Heart right ventricle (tissue), 16 donors: Measurements from ENCODE around the gene KCP. TPM values are rescaled to one million over a fixed set of nuclear protein-coding genes. Genes with fewer than 3 reads are reported as not detected.
"Not testable (repeated sequence)": the region's sequence is repeated elsewhere in the genome, so short reads cannot be mapped to it uniquely, and the experiment has no call there.

Experiments used
- ATAC-seq, 8 donors: fragments of 200-7000 bp; cut with Tn5 transposase; one replicate each; pipeline ENCODE4 v1.9.1; 2020; ENCODE audit warnings: mild to moderate bottlenecking in 8 of 8, moderate library complexity in 8 of 8, moderate number of reproducible peaks in 1 of 8
- DNase-seq, 2 donors: peaks; one replicate each; pipeline ENCODE4 v3.0.0-alpha.2; 2020
- H3K27ac ChIP-seq, 10 donors: fragments of 200-600 bp; sonication (generic) in 2 of 10; one replicate each; pipeline versions ENCODE4 v1.5.0 to v1.8.0; 2020 to 2022; ENCODE audit warnings: mild to moderate bottlenecking in 3 of 10
- H3K27me3 ChIP-seq, 7 donors: fragments of 200-600 bp; one replicate each; pipeline ENCODE4 v1.8.0; 2021 to 2022; ENCODE audit warnings: mild to moderate bottlenecking in 2 of 7
- H3K36me3 ChIP-seq, 9 donors: fragments of 200-600 bp; sonication (generic) in 1 of 9; one replicate each; pipeline versions ENCODE4 v1.5.0 to v1.8.0; 2020 to 2022; ENCODE audit warnings: mild to moderate bottlenecking in 2 of 9
- H3K4me1 ChIP-seq, 9 donors: fragments of 200-600 bp; sonication (generic) in 1 of 9; one replicate each; pipeline versions ENCODE4 v1.5.0 to v1.8.0; 2020 to 2022; ENCODE audit warnings: mild to moderate bottlenecking in 4 of 9
- H3K4me3 ChIP-seq, 10 donors: fragments of 200-600 bp; sonication (generic) in 2 of 10; one replicate each; pipeline versions ENCODE4 v1.5.0 to v1.8.0; 2020 to 2022; ENCODE audit warnings: mild to moderate bottlenecking in 7 of 10, moderate library complexity in 2 of 10
- H3K9me3 ChIP-seq, 11 donors: fragments of 200-600 bp in 10 of 11; sonication (generic) in 2 of 11; one replicate each; pipeline versions ENCODE4 v1.5.0 to v1.8.0; 2013 to 2022; ENCODE audit warnings: mild to moderate bottlenecking in 2 of 11, control low read depth in 1 of 11, moderate library complexity in 1 of 11
- CTCF ChIP-seq, 9 donors: fragments of 200-600 bp; sonication (generic) in 2 of 9; IDR thresholded peaks; one replicate each; pipeline versions ENCODE4 v1.5.0 to v1.8.0; 2021 to 2022; ENCODE audit warnings: antibody characterized with exemption in 9 of 9, mild to moderate bottlenecking in 5 of 9, moderate library complexity in 1 of 9
- WGBS, 2 donors: extraction: QIAGEN DNeasy Blood & Tissue Kit; methylation state at CpG; one replicate each; pipeline ENCODE4 v1.1.7; 2013; ENCODE audit warnings: inconsistent platforms in 1 of 2; 5-methylcytosine and 5-hydroxymethylcytosine counted together
- intact Hi-C, 10 donors: fragments of 100-400 bp; cut with DNase I; formaldehyde crosslinking; loops; one replicate each; pipeline versions ENCODE4 v1.11.1 to v1.14.2; 2022
- polyA plus RNA-seq, 2 donors: library from polyadenylated mRNA; stranded (reverse); fragments of 200-250 nt; gene quantifications; one replicate each; pipeline ENCODE4 v1.2.3, GENCODE V29; 2013
- total RNA-seq, 10 donors: library from RNA; stranded (reverse); fragmentation: NEBNext Ultra II Directional in 3 of 10; extraction: Animal tissue kit (Norgen Biotek cat#: 25700) in 3 of 10; gene quantifications; one replicate each; pipeline versions ENCODE4 v1.2.1 to v1.2.4, GENCODE V29; 2021 to 2023
- donor health status: Arrhythmogenic right ventricular cardiomyopathy.
- donor health status: ischemic (EF 13 %, LVEDD 7.1; RV severe dilation, severe dysfunction).
- donor health status: healthy with polysubstance abuse.
- donor health status: DM: no; HTN: yes; CAD: no.
- donor health status: DM: no; HTN: no; CAD: no.
- donor health status: ischemic (EF 25% LVEDD 6.9; RV normal size, moderate dysfunction).
- donor health status: ischemic (EF 25% LVEDD 5.7; RV mildly dilated, moderate dysfunction).
- donor health status: healthy.
- donor health status: DM: yes; HTN: yes; CAD: no.
- donor health status: Ischemic cardiomyopathy.
- donor health status: ischemic (EF 35%, LVEDD 5.7; RV mildly dilated, moderate dysfunction).
- donor health status: nonischemic (EF 11% LVEDD 7.7; RV severe dilation, severe dysfunction).
- donor health status: DM: yes; HTN: yes; CAD: no.
- donor health status: PGD.
- donor health status: ischemic (EF 29% LVEDD 5.4; RV normal size, mild dysfunction).
- donor health status: nonischemic (EF 23%, LVEDD 6.1; RV moderate dilation, normal function).

KCP gene
- total and polyA plus RNA-seq, 12 donors = 0.09 to 0.44 (median 0.27) TPM

GRCh38 chr7:128913870-128914565 is 3.5 kb upstream of the KCP start:
- no peak for DNase-seq
- H3K27me3 ChIP-seq = peaks cover 5 to 79% (median 64%) of the 10 kb centered on the region in 7 donors
- WGBS, 2 donors = 83 to 91% methylated on average over 10 of the region's 10 CpGs

GRCh38 chr7:128912709-128913495 is 2.4 kb upstream of the KCP start:
- Histone ChIP-seq H3K4me1 (peaks cover 0 to 35% (median 19%) of the 10 kb centered on the region in 9 donors), H3K27me3 (peaks cover 5 to 77% (median 72%) of the 10 kb centered on the region in 7 donors)
- DNase-seq, intact Hi-C loops, H3K4me3 ChIP-seq, H3K27ac ChIP-seq, H3K9me3 ChIP-seq, H3K36me3 ChIP-seq: not testable (repeated sequence)
- ATAC-seq = peak in 1 of 8 donors; percentile 45
- 90 to 96% methylated on average over 6 to 7 of the region's 20 CpGs for WGBS, 2 donors

More at GRCh38 chr7:128913870-128914565, 3.5 kb upstream of the KCP start:
- intact Hi-C loops = no loop called here
- Histone ChIP-seq H3K9me3 (no peaks in the 10 kb centered on the region), H3K27ac (no peak overlapping the region), H3K4me1 (peaks cover 0 to 35% (median 19%) of the 10 kb centered on the region in 9 donors), H3K36me3 (no peaks in the 10 kb centered on the region), H3K4me3 (no peak overlapping the region)
- ATAC-seq = no peak
- TF ChIP-seq CTCF (IDR thresholded peaks at IDR 0.05) = no peak

GRCh38 chr7:128912281-128912680 is 1.8 kb upstream of the KCP start:
- Histone ChIP-seq H3K27ac (no peak overlapping the region), H3K4me3 (no peak overlapping the region), H3K27me3 (peaks cover 5 to 81% (median 78%) of the 10 kb centered on the region in 7 donors), H3K4me1 (peaks cover 0 to 35% (median 19%) of the 10 kb centered on the region in 9 donors), H3K36me3 (no peaks in the 10 kb centered on the region), H3K9me3 (no peaks in the 10 kb centered on the region)
- intact Hi-C loops = no loop called here
- no peak for TF ChIP-seq CTCF (IDR thresholded peaks at IDR 0.05)
- ATAC-seq (no peak), DNase-seq (no peak)
- WGBS, 2 donors = 73 to 77% methylated on average over 3 of the region's 3 CpGs

GRCh38 chr7:128911423-128912031 is 1.0 kb upstream of the KCP start:
- WGBS, 2 donors = 54 to 68% methylated on average over 8 of the region's 8 CpGs
- TF ChIP-seq CTCF (IDR thresholded peaks at IDR 0.05) = no peak
- intact Hi-C loops = no loop called here
- DNase-seq = peak in 1 of 2 donors; percentile 29
- peak in 7 of 8 donors; percentile 29 to 58 (median 52) for ATAC-seq
- peaks cover 5 to 79% (median 77%) of the 10 kb centered on the region in 7 donors for H3K27me3 ChIP-seq
- H3K4me1 ChIP-seq = peaks cover 0 to 35% (median 19%) of the 10 kb centered on the region in 9 donors
- H3K9me3 ChIP-seq = no peaks in the 10 kb centered on the region
- peak overlapping the region in 3 of 10 donors; percentile 22 to 29 (median 24) for H3K27ac ChIP-seq
- no peak overlapping the region for H3K4me3 ChIP-seq
- no peaks in the 10 kb centered on the region for H3K36me3 ChIP-seq
